Measurements from ENCODE around the gene RBL2. TPM values are rescaled to one million over a fixed set of nuclear protein-coding genes. Genes with fewer than 3 reads are reported as not detected.
A peak's percentile ranks its signal among the peaks of the same experiment; 100 is the strongest.

The RBL2 gene
- total RNA-seq, 1 experiment from 2014 or later = 14.2 TPM

- H3K4me1 ChIP-seq (ENCODE audit: insufficient read depth, low read length) = peaks cover 22% of the 10 kb centered on the region
- peaks cover 8% of the 10 kb centered on the region; the same call in 1 of the 2 replicates for H4K20me1 ChIP-seq (ENCODE audit: low read length)
- H3K4me2 ChIP-seq (ENCODE audit: low read length) = peak overlapping the region; percentile 94
- peak; percentile 88 for ATAC-seq
- peak overlapping the region; percentile 75 for H3K4me3 ChIP-seq (ENCODE audit: low read length)
- peaks cover 24% of the 10 kb centered on the region for H3K79me2 ChIP-seq (ENCODE audit: low read length)
- H2AFZ ChIP-seq (ENCODE audit: low read length) = peak overlapping the region; percentile 92
- no peaks in the 10 kb centered on the region for H3K36me3 ChIP-seq (ENCODE audit: low read depth, low read length)
- ChIA-PET CTCF (no interaction called here), POLR2A (ENCODE audit: unreplicated experiment) (no interaction called here)
- H3K27ac ChIP-seq (ENCODE audit: low read length) = peak overlapping the region; percentile 30; the same call in 1 of the 2 replicates
- H3K9me2 ChIP-seq (replicated peaks; ENCODE audit: low read length) = no peaks in the 10 kb centered on the region
- no TSS peak for BruUV-seq (replicated peaks)
- no peaks in the 10 kb centered on the region for H3K27me3 ChIP-seq (ENCODE audit: low read length)
- intact Hi-C loops (cut with micrococcal nuclease) = loop anchor here (1.0 to 10.0 kb wide), 3 partner anchors 66 to 449 kb away; partner anchors contain the start of genes CHD9 and CHD9NB
- peak overlapping the region; percentile 72 for H3K9ac ChIP-seq (ENCODE audit: low read length)
- TF ChIP-seq EZH2phosphoT487 (IDR thresholded peaks at IDR 0.05; ENCODE audit: borderline replicate concordance, low read length) = no peak
- TF ChIP-seq CTCF (conservative IDR thresholded peaks at IDR 0.05; ENCODE audit: low read depth, low read length) = no peak
- no peak for TF ChIP-seq EZH2 (IDR thresholded peaks at IDR 0.05; ENCODE audit: low read length, unreplicated experiment)
- no peaks in the 10 kb centered on the region for H3K9me3 ChIP-seq (ENCODE audit: low read length)
- peak; percentile 98 for DNase-seq
- H3F3A ChIP-seq (ENCODE audit: low read length, unreplicated experiment) = no peaks in the 10 kb centered on the region
Measured at GRCh38 chr16:53503270-53503923, 69.1 kb downstream of the RBL2 start.

- no peaks in the 10 kb centered on the region for H3K27me3 ChIP-seq (ENCODE audit: low read length)
- H3K4me3 ChIP-seq (ENCODE audit: low read length) = peak overlapping the region; percentile 75; the same call in 1 of the 2 replicates
- peak overlapping the region; percentile 94 for H3K4me2 ChIP-seq (ENCODE audit: low read length)
- H3K9ac ChIP-seq (ENCODE audit: low read length) = peak overlapping the region; percentile 72; the same call in 1 of the 2 replicates
- H3K79me2 ChIP-seq (ENCODE audit: low read length) = peaks cover 24% of the 10 kb centered on the region
- TSS peak; percentile 92 for BruUV-seq (replicated peaks)
- ChIA-PET POLR2A (ENCODE audit: unreplicated experiment) (no interaction called here), CTCF (no interaction called here)
- DNase-seq (no peak), ATAC-seq (no peak)
- H3K9me2 ChIP-seq (replicated peaks; ENCODE audit: low read length) = no peaks in the 10 kb centered on the region
- H3K4me1 ChIP-seq (ENCODE audit: insufficient read depth, low read length) = peaks cover 22% of the 10 kb centered on the region
- H2AFZ ChIP-seq (ENCODE audit: low read length) = no peak overlapping the region
- TF ChIP-seq CTCF (conservative IDR thresholded peaks at IDR 0.05; ENCODE audit: low read depth, low read length) = no peak
- no peak for TF ChIP-seq EZH2phosphoT487 (IDR thresholded peaks at IDR 0.05; ENCODE audit: borderline replicate concordance, low read length)
- TF ChIP-seq EZH2 (IDR thresholded peaks at IDR 0.05; ENCODE audit: low read length, unreplicated experiment) = no peak
- no peaks in the 10 kb centered on the region for H3K36me3 ChIP-seq (ENCODE audit: low read depth, low read length)
- no peaks in the 10 kb centered on the region for H3K9me3 ChIP-seq (ENCODE audit: low read length)
- no peak overlapping the region for H3K27ac ChIP-seq (ENCODE audit: low read length)
- intact Hi-C loops (cut with micrococcal nuclease) = loop anchor here (1.0 to 10.0 kb wide), 3 partner anchors 67 to 449 kb away; partner anchors contain the start of genes CHD9 and CHD9NB
- H4K20me1 ChIP-seq (ENCODE audit: low read length) = peaks cover 8% of the 10 kb centered on the region; the same call in 1 of the 2 replicates
- H3F3A ChIP-seq (ENCODE audit: low read length, unreplicated experiment) = no peaks in the 10 kb centered on the region
Measured at GRCh38 chr16:53503991-53504663, 69.9 kb downstream of the RBL2 start.
